GM12878 (cell line): Measurements from ENCODE around the gene LRRK1. TPM values are rescaled to one million over a fixed set of nuclear protein-coding genes. Genes with fewer than 3 reads are reported as not detected.

Experiments used
- ATAC-seq: fragments of 200-7000 bp; cut with Tn5 transposase; 3 replicates; pipeline ENCODE4 v1.9.1; 2020; ENCODE audit warnings: mild to moderate bottlenecking, moderate library complexity
- BruUV-seq: library from RNA; stranded (reverse); fragments of 400-500 nt; replicated peaks from 2 replicates; lab custom pipeline; 2021; lab: Mats Ljungman, UMichigan
- CTCF ChIA-PET: fragments of 300-600 bp; sonication (Branson Sonifier 250); formaldehyde crosslinking; extraction: SDS; loops from one replicate; lab custom pipeline; 2021; ENCODE audit warnings: inconsistent platforms; lab: Yijun Ruan, JAX
- POLR2A ChIA-PET: fragments of 350-600 bp; formaldehyde crosslinking; extraction: SDS; loops from one replicate; lab custom pipeline; 2021; ENCODE audit warnings: inconsistent platforms; lab: Charles Lee
- RAD21 ChIA-PET: fragments of 300-600 bp; sonication (Branson Sonifier 250); formaldehyde crosslinking; loops from one replicate; lab custom pipeline; 2023; ENCODE audit warnings: antibody characterized with exemption; ENCODE audit not compliant: unreplicated experiment; lab: Charles Lee
- SMC1A ChIA-PET: fragments of 300-600 bp; sonication (Branson Sonifier 250); formaldehyde crosslinking; loops from one replicate; lab custom pipeline; 2023; ENCODE audit not compliant: unreplicated experiment, uncharacterized antibody; lab: Charles Lee
- DNase-seq: peaks from one replicate; pipeline ENCODE4 v3.0.0-alpha.2; 2011; ENCODE audit warnings: low read depth, low spot score
- FAIRE-seq: peaks from 3 replicates; lab custom pipeline; 2011; peaks lifted over from hg19 to GRCh38; lab: Jason Lieb, UNC
- H2AFZ ChIP-seq: 2 replicates; pipeline ENCODE4 v1.6.0; 2011; ENCODE audit warnings: low read depth, low read length, control low read depth; ENCODE audit not compliant: control insufficient read depth
- H3K27ac ChIP-seq: 2 replicates; pipeline ENCODE4 v1.5.1; 2011; ENCODE audit warnings: control low read depth; ENCODE audit not compliant: control insufficient read depth, insufficient read depth
- H3K27me3 ChIP-seq, 2 experiments: replicated peaks in 1 of 2; 2 replicates each; pipeline versions ENCODE4 v1.6.0 to v1.6.1; 2011; ENCODE audit warnings: low read length in 1 of 2; ENCODE audit not compliant: control insufficient read depth in 2 of 2, insufficient read depth in 2 of 2
- H3K36me3 ChIP-seq, 2 experiments: 2 replicates each; pipeline ENCODE4 v1.5.1; 2011; ENCODE audit warnings: low read length in 1 of 2; ENCODE audit not compliant: control insufficient read depth in 2 of 2, insufficient read depth in 2 of 2
- H3K4me1 ChIP-seq: 2 replicates; pipeline ENCODE4 v1.6.1; 2011; ENCODE audit warnings: mild to moderate bottlenecking, low read length, moderate library complexity, mixed read lengths; ENCODE audit not compliant: control insufficient read depth, insufficient read depth
- H3K4me2 ChIP-seq: 2 replicates; pipeline ENCODE4 v1.6.0; 2011; ENCODE audit warnings: control low read depth; ENCODE audit not compliant: control insufficient read depth, insufficient read depth
- H3K4me3 ChIP-seq: fragments of 200-600 bp; sonication (generic); 2 replicates; pipeline ENCODE4 v1.5.1; 2016
- H3K79me2 ChIP-seq: 2 replicates; pipeline ENCODE4 v1.6.0; 2011; ENCODE audit warnings: low read length; ENCODE audit not compliant: control insufficient read depth, insufficient read depth
- H3K9ac ChIP-seq: 2 replicates; pipeline ENCODE4 v1.8.0; 2011; ENCODE audit warnings: low read length, control low read depth, mixed read lengths; ENCODE audit not compliant: control insufficient read depth, insufficient read depth
- H3K9me3 ChIP-seq: replicated peaks from 3 replicates; pipeline ENCODE4 v1.5.1; 2011; ENCODE audit warnings: mild to moderate bottlenecking, low read length; ENCODE audit not compliant: control insufficient read depth, insufficient read depth
- H4K20me1 ChIP-seq: 2 replicates; pipeline ENCODE4 v1.6.0; 2011; ENCODE audit not compliant: control insufficient read depth, insufficient read depth
- ATF7 ChIP-seq: fragments of 450-650 bp; IDR thresholded peaks from 2 replicates; pipeline ENCODE4 v1.6.1; 2016; ENCODE audit warnings: low read depth, mild to moderate bottlenecking
- BRCA1 ChIP-seq: IDR thresholded peaks from 2 replicates; pipeline ENCODE4 v1.6.1; 2011; ENCODE audit warnings: low read depth, low read length, improper control_type of control experiment
- ESRRA ChIP-seq: IDR thresholded peaks from 2 replicates; pipeline ENCODE4 v1.6.1; 2012; ENCODE audit warnings: mild to moderate bottlenecking, low read length, improper control_type of control experiment
- MXI1 ChIP-seq: fragments of 150-350 bp; IDR thresholded peaks from 2 replicates; pipeline ENCODE4 v1.6.1; 2011; ENCODE audit warnings: low read depth, mild to moderate bottlenecking, inconsistent platforms, low read length, improper control_type of control experiment
- SPI1 ChIP-seq: IDR thresholded peaks from 2 replicates; pipeline ENCODE4 v1.6.1; 2011; ENCODE audit warnings: low read depth, mild to moderate bottlenecking, low read length, moderate library complexity, borderline replicate concordance; ENCODE audit not compliant: insufficient read depth
- TAF1 ChIP-seq: IDR thresholded peaks from 2 replicates; pipeline ENCODE4 v1.6.1; 2011; ENCODE audit warnings: mild to moderate bottlenecking, low read depth, low read length, borderline replicate concordance
- WGBS: methylation state at CpG from one replicate; pipeline ENCODE4 v1.1.6; 2016; ENCODE audit warnings: low lambda C conversion rate; ENCODE audit not compliant: insufficient replicate concordance, insufficient coverage; ENCODE audit errors: missing lambda C conversion rate; 5-methylcytosine and 5-hydroxymethylcytosine counted together
- in situ Hi-C: fragments of 300-500 bp; cut with MboI; formaldehyde crosslinking; loops from 9 replicates; pipeline ENCODE4 v1.14.3; 2018; ENCODE audit warnings: mixed read lengths
- intact Hi-C: fragments of 100-400 bp; cut with micrococcal nuclease; formaldehyde crosslinking; loops from one replicate; pipeline ENCODE4 v1.14.2; 2022; ENCODE audit not compliant: unreplicated experiment
- polyA plus RNA-seq, 11 experiments: library from polyadenylated mRNA; depleted of rRNA in 4 of 11; unstranded in 6 of 11; stranded (reverse) in 5 of 11; fragments of >200 nt; fragmentation: Nextera tagmentation in 4 of 11; fragmentation: Illumina TruSeq in 1 of 11; extraction: Ambion mirVana in 4 of 11; extraction: Trizol in 1 of 11; gene quantifications; 1 replicate in 1 of 11; 2 replicates in 10 of 11; pipeline versions ENCODE4 v1.2.1 to v1.2.3, GENCODE V29; 2011 to 2016; ENCODE audit warnings: inconsistent platforms in 2 of 11, missing spikeins in 2 of 11, low read depth in 1 of 11
- total RNA-seq, 4 experiments: library from RNA; depleted of rRNA in 3 of 4; stranded (reverse); fragments of >200 nt in 3 of 4; fragmentation: Illumina TruSeq in 1 of 4; extraction: Trizol in 1 of 4; gene quantifications; 2 replicates each; pipeline versions ENCODE4 v1.2.1 to v1.2.3, GENCODE V29; 2013 to 2021
- TF ChIP-seq, protein P1 (sequence below): fragments of 450-650 bp; IDR thresholded peaks from 2 replicates; pipeline ENCODE4 v1.6.1; 2016; ENCODE audit warnings: mild to moderate bottlenecking
- TF ChIP-seq, protein P2 (sequence below): IDR thresholded peaks from 2 replicates; pipeline ENCODE4 v1.6.1; 2012; ENCODE audit warnings: improper control_type of control experiment, low read depth, low read length; ENCODE audit not compliant: insufficient replicate concordance
- TF ChIP-seq, protein P3 (sequence below): IDR thresholded peaks from 2 replicates; pipeline ENCODE4 v1.6.1; 2012; ENCODE audit warnings: low read depth, low read length, improper control_type of control experiment
- TF ChIP-seq, protein P4 (sequence below): fragments of 450-650 bp; IDR thresholded peaks from 2 replicates; pipeline ENCODE4 v1.6.1; 2017; ENCODE audit warnings: mild to moderate bottlenecking, moderate library complexity

LRRK1 gene
- total and polyA plus RNA-seq, 10 of the 15 experiments (the other 5 are each of a cell fraction or from before 2014, with no cell fraction given): 2.2 to 58.3 (median 17.9) TPM

DNA sequence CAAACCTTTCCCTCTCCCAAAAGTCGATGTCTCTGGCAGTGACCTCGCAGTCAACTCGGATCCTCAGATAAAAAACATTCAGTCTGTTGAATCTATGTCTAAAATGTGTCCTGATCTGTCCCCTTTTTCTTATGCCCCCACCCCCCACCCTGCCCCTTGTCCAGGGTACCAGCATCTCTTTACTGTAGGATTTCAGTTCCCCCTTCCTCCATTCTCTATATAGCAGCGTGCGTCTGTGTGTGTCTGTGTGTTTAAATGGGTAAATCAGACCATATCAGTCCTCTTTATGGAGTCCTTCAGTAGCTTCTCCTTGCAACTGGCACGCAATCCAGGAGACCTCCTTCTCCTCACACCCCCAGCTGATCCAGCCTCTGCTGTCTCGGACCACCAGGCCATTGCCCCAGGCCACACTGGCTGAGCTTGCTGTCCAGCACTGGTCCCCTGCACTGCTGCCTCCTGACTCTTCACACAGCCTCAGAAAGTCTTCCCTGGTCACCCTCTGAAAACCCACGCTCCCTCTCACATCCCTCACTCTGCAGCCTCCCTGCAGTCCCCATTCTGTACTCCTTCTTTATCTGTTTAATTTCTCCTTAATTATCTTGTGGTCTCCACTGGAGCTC is 1.5 kb downstream of the LRRK1 start:
- ChIA-PET SMC1A (interaction anchor here (0.6 to 11.6 kb wide), 14 partner anchors 10 to 354 kb away, joined by 3 to 316 read pairs (median 8); no protein-coding TSS in a partner anchor), RAD21 (interaction anchor here (0.8 to 11.1 kb wide), 10 partner anchors 9 to 364 kb away, joined by 3 to 287 read pairs (median 10); no protein-coding TSS in a partner anchor), POLR2A (interaction anchor here (0.5 to 7.9 kb wide), 9 partner anchors 10 to 87 kb away, joined by 3 to 97 read pairs (median 5); no protein-coding TSS in a partner anchor), CTCF (interaction anchor here (0.9 to 11.5 kb wide), 8 partner anchors 9 to 337 kb away, joined by 3 to 567 read pairs (median 12); no protein-coding TSS in a partner anchor)
- in situ Hi-C loops (loop anchor here (5.0 kb wide), 1 partner anchor 342 kb away; no protein-coding TSS in a partner anchor), intact Hi-C loops (loop anchor here (2.0 kb wide), 1 partner anchor 46 kb away; no protein-coding TSS in a partner anchor)
- Histone ChIP-seq H3K4me3 (peak overlapping the region; percentile 84), H3K27ac (peak overlapping the region; percentile 83), H3K79me2 (peaks cover 67% of the 10 kb centered on the region), H3K4me2 (peak overlapping the region; percentile 80), H3K27me3 (no peaks in the 10 kb centered on the region), H2AFZ (no peak overlapping the region), H3K9ac (peak overlapping the region; percentile 92), H3K9me3 (no peaks in the 10 kb centered on the region), H3K36me3 (peaks cover 1 to 3% of the 10 kb centered on the region in 2 experiments; a peak in 3 of 4 replicates), H3K4me1 (peaks cover 31% of the 10 kb centered on the region), H4K20me1 (no peaks in the 10 kb centered on the region)
- FAIRE-seq: no peak
- ATAC-seq: peak; percentile 48
- no TSS peak for BruUV-seq
- no peak for DNase-seq
- under 1% methylated on average over 8 of the region's 8 CpGs for WGBS
- no peak for TF ChIP-seq ATF7
- TF ChIP-seq, protein P1, sequence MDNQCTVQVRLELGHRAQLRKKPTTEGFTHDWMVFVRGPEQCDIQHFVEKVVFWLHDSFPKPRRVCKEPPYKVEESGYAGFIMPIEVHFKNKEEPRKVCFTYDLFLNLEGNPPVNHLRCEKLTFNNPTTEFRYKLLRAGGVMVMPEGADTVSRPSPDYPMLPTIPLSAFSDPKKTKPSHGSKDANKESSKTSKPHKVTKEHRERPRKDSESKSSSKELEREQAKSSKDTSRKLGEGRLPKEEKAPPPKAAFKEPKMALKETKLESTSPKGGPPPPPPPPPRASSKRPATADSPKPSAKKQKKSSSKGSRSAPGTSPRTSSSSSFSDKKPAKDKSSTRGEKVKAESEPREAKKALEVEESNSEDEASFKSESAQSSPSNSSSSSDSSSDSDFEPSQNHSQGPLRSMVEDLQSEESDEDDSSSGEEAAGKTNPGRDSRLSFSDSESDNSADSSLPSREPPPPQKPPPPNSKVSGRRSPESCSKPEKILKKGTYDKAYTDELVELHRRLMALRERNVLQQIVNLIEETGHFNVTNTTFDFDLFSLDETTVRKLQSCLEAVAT: no peak
- TF ChIP-seq MXI1: no peak
- TF ChIP-seq BRCA1: no peak
- TF ChIP-seq TAF1: no peak
- TF ChIP-seq, protein P2, sequence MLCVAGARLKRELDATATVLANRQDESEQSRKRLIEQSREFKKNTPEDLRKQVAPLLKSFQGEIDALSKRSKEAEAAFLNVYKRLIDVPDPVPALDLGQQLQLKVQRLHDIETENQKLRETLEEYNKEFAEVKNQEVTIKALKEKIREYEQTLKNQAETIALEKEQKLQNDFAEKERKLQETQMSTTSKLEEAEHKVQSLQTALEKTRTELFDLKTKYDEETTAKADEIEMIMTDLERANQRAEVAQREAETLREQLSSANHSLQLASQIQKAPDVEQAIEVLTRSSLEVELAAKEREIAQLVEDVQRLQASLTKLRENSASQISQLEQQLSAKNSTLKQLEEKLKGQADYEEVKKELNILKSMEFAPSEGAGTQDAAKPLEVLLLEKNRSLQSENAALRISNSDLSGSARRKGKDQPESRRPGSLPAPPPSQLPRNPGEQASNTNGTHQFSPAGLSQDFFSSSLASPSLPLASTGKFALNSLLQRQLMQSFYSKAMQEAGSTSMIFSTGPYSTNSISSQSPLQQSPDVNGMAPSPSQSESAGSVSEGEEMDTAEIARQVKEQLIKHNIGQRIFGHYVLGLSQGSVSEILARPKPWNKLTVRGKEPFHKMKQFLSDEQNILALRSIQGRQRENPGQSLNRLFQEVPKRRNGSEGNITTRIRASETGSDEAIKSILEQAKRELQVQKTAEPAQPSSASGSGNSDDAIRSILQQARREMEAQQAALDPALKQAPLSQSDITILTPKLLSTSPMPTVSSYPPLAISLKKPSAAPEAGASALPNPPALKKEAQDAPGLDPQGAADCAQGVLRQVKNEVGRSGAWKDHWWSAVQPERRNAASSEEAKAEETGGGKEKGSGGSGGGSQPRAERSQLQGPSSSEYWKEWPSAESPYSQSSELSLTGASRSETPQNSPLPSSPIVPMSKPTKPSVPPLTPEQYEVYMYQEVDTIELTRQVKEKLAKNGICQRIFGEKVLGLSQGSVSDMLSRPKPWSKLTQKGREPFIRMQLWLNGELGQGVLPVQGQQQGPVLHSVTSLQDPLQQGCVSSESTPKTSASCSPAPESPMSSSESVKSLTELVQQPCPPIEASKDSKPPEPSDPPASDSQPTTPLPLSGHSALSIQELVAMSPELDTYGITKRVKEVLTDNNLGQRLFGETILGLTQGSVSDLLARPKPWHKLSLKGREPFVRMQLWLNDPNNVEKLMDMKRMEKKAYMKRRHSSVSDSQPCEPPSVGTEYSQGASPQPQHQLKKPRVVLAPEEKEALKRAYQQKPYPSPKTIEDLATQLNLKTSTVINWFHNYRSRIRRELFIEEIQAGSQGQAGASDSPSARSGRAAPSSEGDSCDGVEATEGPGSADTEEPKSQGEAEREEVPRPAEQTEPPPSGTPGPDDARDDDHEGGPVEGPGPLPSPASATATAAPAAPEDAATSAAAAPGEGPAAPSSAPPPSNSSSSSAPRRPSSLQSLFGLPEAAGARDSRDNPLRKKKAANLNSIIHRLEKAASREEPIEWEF: no peak
- peak; percentile 71 for TF ChIP-seq SPI1
- TF ChIP-seq, protein P3, sequence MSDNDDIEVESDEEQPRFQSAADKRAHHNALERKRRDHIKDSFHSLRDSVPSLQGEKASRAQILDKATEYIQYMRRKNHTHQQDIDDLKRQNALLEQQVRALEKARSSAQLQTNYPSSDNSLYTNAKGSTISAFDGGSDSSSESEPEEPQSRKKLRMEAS: 0 out of 2 replicates have a peak, but pooled peaks have one; percentile 19
- TF ChIP-seq ESRRA: no peak
- TF ChIP-seq, protein P4, sequence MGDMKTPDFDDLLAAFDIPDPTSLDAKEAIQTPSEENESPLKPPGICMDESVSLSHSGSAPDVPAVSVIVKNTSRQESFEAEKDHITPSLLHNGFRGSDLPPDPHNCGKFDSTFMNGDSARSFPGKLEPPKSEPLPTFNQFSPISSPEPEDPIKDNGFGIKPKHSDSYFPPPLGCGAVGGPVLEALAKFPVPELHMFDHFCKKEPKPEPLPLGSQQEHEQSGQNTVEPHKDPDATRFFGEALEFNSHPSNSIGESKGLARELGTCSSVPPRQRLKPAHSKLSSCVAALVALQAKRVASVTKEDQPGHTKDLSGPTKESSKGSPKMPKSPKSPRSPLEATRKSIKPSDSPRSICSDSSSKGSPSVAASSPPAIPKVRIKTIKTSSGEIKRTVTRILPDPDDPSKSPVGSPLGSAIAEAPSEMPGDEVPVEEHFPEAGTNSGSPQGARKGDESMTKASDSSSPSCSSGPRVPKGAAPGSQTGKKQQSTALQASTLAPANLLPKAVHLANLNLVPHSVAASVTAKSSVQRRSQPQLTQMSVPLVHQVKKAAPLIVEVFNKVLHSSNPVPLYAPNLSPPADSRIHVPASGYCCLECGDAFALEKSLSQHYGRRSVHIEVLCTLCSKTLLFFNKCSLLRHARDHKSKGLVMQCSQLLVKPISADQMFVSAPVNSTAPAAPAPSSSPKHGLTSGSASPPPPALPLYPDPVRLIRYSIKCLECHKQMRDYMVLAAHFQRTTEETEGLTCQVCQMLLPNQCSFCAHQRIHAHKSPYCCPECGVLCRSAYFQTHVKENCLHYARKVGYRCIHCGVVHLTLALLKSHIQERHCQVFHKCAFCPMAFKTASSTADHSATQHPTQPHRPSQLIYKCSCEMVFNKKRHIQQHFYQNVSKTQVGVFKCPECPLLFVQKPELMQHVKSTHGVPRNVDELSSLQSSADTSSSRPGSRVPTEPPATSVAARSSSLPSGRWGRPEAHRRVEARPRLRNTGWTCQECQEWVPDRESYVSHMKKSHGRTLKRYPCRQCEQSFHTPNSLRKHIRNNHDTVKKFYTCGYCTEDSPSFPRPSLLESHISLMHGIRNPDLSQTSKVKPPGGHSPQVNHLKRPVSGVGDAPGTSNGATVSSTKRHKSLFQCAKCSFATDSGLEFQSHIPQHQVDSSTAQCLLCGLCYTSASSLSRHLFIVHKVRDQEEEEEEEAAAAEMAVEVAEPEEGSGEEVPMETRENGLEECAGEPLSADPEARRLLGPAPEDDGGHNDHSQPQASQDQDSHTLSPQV: no peak
